Measurements from ENCODE around the gene HCN4.
"Not testable (repeated sequence)": the region's sequence is repeated elsewhere in the genome, so short reads cannot be mapped to it uniquely, and the experiment has no call there.

Gene HCN4

GRCh38 chr15:73368301-73369136, at the start of gene HCN4:
TSS of gene HCN4 (minus strand) at chr15:73368958. CDS start at chr15:73368270, 688 bp downstream.
- DNase-seq (ENCODE audit: low spot score), result no peak

DNA sequence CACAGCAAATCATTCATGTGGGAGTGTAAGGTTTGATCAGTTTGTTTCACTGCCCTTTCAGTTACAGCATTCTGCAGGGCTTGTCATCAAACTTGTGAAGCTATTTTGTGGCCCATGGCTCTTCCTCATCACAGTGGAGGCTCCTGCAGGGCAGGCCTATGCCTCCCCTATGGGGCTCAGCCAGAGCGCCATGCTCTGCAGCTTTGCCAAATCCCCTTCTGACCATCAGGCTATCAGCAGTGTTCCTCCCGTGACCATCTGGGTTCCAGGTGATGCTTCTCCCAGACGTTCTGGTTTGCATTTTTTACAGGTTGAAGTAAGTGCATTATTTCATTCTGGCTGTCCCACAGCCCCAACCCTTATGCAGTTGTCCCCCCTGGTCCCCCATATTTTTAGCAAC, 46.1 kb upstream of the HCN4 start:
- no peak for DNase-seq (ENCODE audit: low spot score)

GRCh38 chr15:73403171-73403570, 34.4 kb upstream of the HCN4 start:
- DNase-seq (ENCODE audit: low spot score), result no peak

DNA sequence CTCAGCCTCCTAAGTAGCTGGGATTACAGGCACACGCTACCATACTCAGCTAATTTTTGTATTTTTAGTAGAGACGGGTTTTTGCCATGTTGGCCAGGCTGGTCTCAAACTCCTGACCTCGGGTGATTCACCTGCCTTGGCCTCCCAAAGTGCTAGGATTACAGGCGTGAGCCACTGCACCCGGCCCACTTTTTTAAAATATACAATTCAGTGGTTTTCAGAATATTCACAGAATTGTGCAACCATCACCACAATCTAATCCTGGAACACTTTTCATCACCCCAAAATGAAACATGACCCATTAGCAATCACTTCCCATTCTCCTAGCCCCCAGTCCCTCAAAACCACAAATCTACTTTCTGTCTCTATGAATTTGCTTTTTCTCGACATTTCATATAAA, 31.5 kb upstream of the HCN4 start:
- DNase-seq (ENCODE audit: low spot score), result not testable (repeated sequence)

DNA sequence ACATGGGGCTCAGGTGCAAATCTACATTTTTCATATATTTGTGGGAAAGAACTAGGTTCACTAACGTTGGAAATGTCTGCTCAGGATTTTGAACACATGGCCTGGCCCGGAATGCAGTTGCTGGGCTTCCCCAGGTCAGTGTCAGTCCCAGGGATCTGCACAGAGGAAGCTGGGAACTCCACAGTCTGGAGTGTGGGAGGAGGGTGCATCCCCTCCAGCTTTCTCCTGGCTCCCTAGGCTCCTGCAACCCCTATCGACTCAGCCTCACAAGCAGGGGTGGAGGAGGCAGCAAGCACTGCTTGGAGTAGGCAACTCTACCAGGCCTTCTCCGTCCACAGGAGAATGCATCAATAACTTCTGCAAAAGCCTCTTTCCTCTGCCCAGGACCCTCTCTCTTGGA, 30.1 kb upstream of the HCN4 start:
- DNase-seq (ENCODE audit: low spot score), result no peak

DNA sequence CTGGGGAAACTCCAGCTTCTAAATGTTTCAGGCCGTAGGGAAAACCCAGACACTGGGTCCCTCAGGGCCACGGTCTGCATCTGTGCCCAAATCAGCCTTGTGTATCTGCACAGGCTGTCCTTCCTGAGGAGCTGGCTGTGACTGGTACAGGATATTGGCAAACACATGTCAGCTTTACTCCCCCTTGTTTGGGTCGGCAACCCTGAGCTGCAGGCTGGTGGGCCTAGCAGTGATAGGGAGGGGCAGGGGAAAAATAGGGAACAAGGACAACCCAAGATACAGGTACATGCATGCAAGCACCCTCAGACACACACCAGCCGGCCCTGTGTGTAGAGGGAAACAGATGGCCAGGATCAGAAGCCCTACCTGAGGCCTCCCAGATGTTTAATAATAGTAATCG, 28.7 kb upstream of the HCN4 start:
- DNase-seq (ENCODE audit: low spot score), result no peak

DNA sequence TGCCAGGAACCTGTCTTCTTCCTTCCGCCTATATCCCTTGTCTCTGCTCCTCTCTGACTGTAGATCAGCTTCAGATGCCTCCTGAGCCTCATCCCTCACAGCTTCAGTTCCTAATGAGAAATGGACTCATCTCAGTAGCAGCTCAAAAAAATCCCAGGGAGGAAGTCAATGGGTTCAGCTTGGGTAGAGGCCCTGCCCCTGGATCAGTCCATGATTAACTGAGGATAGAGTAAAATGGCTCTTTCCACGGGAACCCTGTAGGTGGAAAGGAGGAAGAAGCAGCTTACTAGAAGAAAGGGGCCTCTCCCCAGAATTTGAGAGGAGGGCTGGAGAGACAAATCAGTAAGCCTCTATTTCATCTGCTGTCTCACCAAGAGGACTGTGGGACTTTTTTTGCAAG, 26.9 kb upstream of the HCN4 start:
- DNase-seq (ENCODE audit: low spot score), result no peak

GRCh38 chr15:73394782-73395181, 26.0 kb upstream of the HCN4 start:
- no peak for DNase-seq (ENCODE audit: low spot score)

- DNase-seq (ENCODE audit: low spot score), result no peak
These were observed 24.6 kb upstream of the HCN4 start for GRCh38 chr15:73393336-73393735.

DNA sequence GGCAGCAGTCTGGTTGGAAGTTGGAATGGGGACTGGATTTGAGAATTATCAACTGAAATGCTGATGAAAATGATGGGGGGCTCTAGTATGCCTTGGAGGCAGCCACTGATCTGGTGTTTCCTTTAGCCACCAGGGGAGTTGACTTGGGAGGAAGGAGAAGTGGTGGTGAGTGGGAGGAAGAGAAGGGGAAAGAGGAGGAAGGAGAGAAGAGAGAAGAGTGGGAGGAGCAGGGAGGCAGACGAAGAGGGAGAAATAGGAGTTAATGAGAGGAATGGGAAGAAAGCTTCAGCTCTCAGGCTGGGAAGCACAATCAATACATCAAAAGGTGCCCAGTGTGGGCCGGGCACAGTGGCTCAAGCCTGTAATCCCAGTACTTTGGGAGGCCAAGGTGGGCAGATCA, 23.3 kb upstream of the HCN4 start:
- DNase-seq (ENCODE audit: low spot score), result no peak

GRCh38 chr15:73391128-73391872, 22.5 kb upstream of the HCN4 start:
- no peak for DNase-seq (ENCODE audit: low spot score)

DNA sequence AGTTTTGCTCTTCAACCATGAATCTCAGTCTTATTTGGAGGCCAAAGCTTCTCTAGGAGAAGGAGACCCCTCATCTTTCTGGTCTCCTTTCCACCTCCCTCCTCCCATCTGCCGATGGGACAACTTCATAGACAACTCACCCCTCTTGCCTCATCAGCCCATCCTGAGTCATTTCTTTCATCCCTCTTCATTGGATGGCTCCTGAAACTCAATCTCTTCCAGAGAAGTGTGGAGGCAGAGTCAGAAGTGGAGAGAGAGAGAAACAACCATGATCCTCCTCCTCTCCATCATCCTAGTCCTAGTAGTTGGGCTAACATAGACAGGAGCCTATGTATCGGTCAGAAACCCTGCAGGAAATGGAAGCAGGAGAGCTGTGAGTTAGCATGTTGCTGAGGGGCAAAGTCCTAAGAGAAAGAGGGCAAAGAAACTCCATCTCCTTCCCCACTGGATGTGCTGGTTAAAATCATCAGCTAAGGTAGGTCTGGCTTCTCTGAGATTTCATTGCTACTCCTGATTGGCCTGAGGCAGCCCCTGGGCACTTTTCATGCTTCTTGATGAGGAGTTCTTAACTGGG, 21.3 kb upstream of the HCN4 start:
- no peak for DNase-seq (ENCODE audit: low spot score)

- DNase-seq (ENCODE audit: low spot score), result no peak
These were observed 20.8 kb upstream of the HCN4 start for GRCh38 chr15:73389539-73389938.

DNA sequence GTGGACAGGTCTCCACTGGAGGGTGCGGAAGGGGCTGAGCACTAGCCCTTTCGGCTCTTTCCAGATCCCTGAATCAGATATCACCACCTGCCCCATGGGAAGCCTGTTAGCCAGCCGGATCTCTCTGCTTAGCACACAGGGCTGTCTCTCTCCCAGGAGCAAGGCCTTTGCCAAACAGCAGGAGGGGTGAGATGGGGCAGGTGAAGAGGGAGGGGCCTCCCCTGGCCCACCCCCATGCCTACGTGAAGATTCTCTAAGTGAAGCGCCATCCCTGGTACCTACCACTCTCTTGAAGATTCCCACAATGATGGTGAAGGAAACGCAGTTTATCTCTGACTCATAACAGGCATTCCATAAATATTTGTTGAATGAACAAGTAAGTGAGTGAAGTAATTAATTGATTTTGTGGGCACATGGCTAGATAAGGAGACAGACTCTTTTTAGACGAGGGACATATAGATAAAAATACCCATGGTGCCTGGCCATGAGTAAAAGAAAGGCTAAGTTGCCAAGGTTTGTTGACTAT, 19.6 kb upstream of the HCN4 start:
- no peak for DNase-seq (ENCODE audit: low spot score)

GRCh38 chr15:73387507-73388255, 18.9 kb upstream of the HCN4 start:
- DNase-seq (ENCODE audit: low spot score), result no peak

GRCh38 chr15:73386886-73387506, 18.2 kb upstream of the HCN4 start:
- no peak for DNase-seq (ENCODE audit: low spot score)

DNA sequence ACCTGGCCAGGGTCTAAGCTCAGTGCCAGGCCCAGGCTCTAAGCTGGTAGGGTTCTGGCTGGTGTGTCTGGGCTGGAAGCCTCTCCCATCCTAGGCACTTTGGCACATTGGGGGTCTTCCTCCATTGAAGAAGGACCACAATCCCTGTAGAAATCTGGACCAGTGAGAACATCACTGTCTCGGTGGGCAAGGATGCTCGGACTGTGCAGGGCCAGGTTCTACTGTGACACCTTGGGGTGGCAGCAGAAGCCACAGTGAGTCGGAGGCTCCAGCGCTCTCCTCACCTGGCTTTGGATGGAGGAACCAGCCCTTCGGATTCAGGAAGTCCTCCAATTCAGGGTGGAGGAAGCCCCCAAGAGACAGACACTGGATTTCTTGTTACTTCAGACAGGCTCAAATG, 17.5 kb upstream of the HCN4 start:
- DNase-seq (ENCODE audit: low spot score), result no peak

- DNase-seq (ENCODE audit: low spot score), result no peak
These were observed 16.4 kb upstream of the HCN4 start for GRCh38 chr15:73385205-73385604.

DNA sequence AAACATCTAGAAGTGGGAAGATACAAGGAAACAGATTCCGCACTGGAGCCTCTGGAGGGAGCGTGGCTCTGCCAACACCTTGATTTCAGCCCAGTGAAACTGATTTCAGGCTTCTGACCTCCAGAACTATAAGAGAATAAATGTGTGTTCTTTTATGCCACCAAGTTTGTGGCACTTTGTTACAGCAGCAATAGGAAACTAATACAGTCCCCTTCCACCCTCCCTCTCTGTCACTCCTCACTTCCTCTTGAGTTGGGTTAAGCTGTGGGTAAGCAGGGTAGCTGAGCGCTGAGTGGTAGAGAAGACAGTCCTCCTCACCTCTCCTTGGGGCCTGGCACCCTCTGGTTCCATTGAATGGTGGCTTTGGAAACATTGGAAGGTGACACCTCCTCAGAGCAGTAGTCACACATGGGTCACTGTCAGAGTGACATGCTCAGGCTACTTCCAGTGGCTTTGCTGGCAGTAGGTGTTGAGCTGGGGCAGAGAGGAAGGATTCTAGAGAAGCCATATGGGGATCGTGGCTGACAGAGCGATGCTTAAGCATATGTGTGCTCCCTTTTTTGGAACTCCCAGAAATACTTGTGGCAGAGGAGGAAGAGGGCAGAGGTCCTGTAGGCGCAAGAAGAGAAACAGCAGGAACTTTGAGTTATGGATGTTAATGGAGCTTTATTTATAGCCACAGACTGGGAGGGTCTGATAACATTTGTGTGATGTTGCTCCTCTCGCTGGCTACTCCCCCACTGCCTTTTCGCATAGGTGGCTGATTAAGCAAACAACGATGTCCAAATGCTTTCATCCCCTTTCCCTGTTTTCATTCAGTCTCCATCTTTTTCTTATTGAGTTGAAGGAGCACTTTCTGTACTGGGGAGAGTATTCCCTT, 14.8 kb upstream of the HCN4 start:
- no peak for DNase-seq (ENCODE audit: low spot score)

GRCh38 chr15:73382115-73382514, 13.4 kb upstream of the HCN4 start:
- no peak for DNase-seq (ENCODE audit: low spot score)

- DNase-seq (ENCODE audit: low spot score), result no peak
These were observed 11.9 kb upstream of the HCN4 start for GRCh38 chr15:73380661-73381060.
